ENCODE data around the gene CYB5R4.

GRCh38 chr6:83812595-83812994 is 46.9 kb upstream of the CYB5R4 start:
- no peak for TF ChIP-seq POLR2A (IDR thresholded peaks at IDR 0.05; ENCODE audit: extremely low read depth, insufficient read length)
- no peak for TF ChIP-seq CTCF (IDR thresholded peaks at IDR 0.05; ENCODE audit: low read depth, low read length)
- no peak for TF ChIP-seq MYC (IDR thresholded peaks at IDR 0.05; ENCODE audit: low read depth, low read length)

All from NB4 (cell line).